ENCODE results near the gene LINC00237.

- TF ChIP-seq CTCF (IDR thresholded peaks at IDR 0.05; ENCODE audit: low read depth, low read length) (no peak), POLR2A (IDR thresholded peaks at IDR 0.05; ENCODE audit: extremely low read depth, insufficient read length) (no peak), MYC (IDR thresholded peaks at IDR 0.05; ENCODE audit: low read depth, low read length) (no peak)
Observed at GRCh38 chr20:21067255-21067654, 38.9 kb downstream of the LINC00237 start.

Data from NB4 (cell line).